GM12891 (cell line): ENCODE data around the gene FGF19.

ENCODE experiments used
- PAX5 ChIP-seq: IDR thresholded peaks from 2 replicates; pipeline ENCODE4 v1.6.1; 2011; ENCODE audit warnings: low read length, moderate library complexity, mild to moderate bottlenecking; ENCODE audit not compliant: insufficient read depth, severe bottlenecking
- POLR2A ChIP-seq: IDR thresholded peaks from 2 replicates; pipeline ENCODE4 v1.6.1; 2011; ENCODE audit warnings: low read depth, low read length, control low read depth
- POLR2AphosphoS5 ChIP-seq: IDR thresholded peaks from 2 replicates; pipeline ENCODE4 v1.6.1; 2011; ENCODE audit warnings: low read depth, low read length, control low read depth
- POU2F2 ChIP-seq: IDR thresholded peaks from 2 replicates; pipeline ENCODE4 v1.6.1; 2011; ENCODE audit warnings: low read depth, mild to moderate bottlenecking, control low read depth, low read length, moderate library complexity
- SPI1 ChIP-seq: IDR thresholded peaks from 2 replicates; pipeline ENCODE4 v1.6.1; 2011; ENCODE audit warnings: low read depth, low read length, control low read depth
- TAF1 ChIP-seq: IDR thresholded peaks from 2 replicates; pipeline ENCODE4 v1.6.1; 2011; ENCODE audit warnings: low read depth, low read length, control low read depth

- TF ChIP-seq POLR2A (no peak), PAX5 (no peak), POLR2AphosphoS5 (no peak), SPI1 (no peak), TAF1 (no peak), POU2F2 (no peak)
Measured at GRCh38 chr11:69667619-69668604, 35.9 kb downstream of the FGF19 start.
